G401.6 (cell line): Measurements from ENCODE around the gene C11orf97.
"Not testable (repeated sequence)": the region's sequence is repeated elsewhere in the genome, so short reads cannot be mapped to it uniquely, and the experiment has no call there.

Experiments used
- FAIRE-seq: peaks from 2 replicates; lab custom pipeline; 2012; peaks lifted over from hg19 to GRCh38; lab: Jason Lieb, UNC

Gene C11orf97

GRCh38 chr11:94557992-94558391, 45.7 kb downstream of the C11orf97 start:
- FAIRE-seq = no peak

- FAIRE-seq = no peak
These were observed 46.2 kb downstream of the C11orf97 start for GRCh38 chr11:94558468-94558867.

GRCh38 chr11:94558932-94559331, 46.7 kb downstream of the C11orf97 start:
- no peak for FAIRE-seq

GRCh38 chr11:94559361-94559760, 47.1 kb downstream of the C11orf97 start:
- no peak for FAIRE-seq

- FAIRE-seq = no peak
These were observed 48.6 kb downstream of the C11orf97 start for GRCh38 chr11:94560834-94561233.

- FAIRE-seq = no peak
These were observed 51.1 kb downstream of the C11orf97 start for GRCh38 chr11:94563176-94563847.

- FAIRE-seq = no peak
These were observed 51.7 kb downstream of the C11orf97 start for GRCh38 chr11:94563848-94564467.

GRCh38 chr11:94567181-94567670, 55.0 kb downstream of the C11orf97 start, which contains the start of gene PIWIL4:
PIWIL4 (plus strand) TSS chr11:94567368; CDS start chr11:94567519, 151 bp downstream.
- no peak for FAIRE-seq

- no peak for FAIRE-seq
These were observed 55.9 kb downstream of the C11orf97 start for GRCh38 chr11:94568200-94568599.

- no peak for FAIRE-seq
These were observed 56.5 kb downstream of the C11orf97 start for GRCh38 chr11:94568717-94569116.

GRCh38 chr11:94572975-94573374, 60.7 kb downstream of the C11orf97 start:
- FAIRE-seq = not testable (repeated sequence)

GRCh38 chr11:94574193-94574961, 62.1 kb downstream of the C11orf97 start:
- FAIRE-seq = no peak

GRCh38 chr11:94576306-94576705, 64.0 kb downstream of the C11orf97 start:
- FAIRE-seq = no peak

- no peak for FAIRE-seq
These were observed 65.6 kb downstream of the C11orf97 start for GRCh38 chr11:94577841-94578240.
